Measurements from ENCODE around the gene NUBP2. TPM values are rescaled to one million over a fixed set of nuclear protein-coding genes. Genes with fewer than 3 reads are reported as not detected.

Gene NUBP2
- total RNA-seq, 1 donor from 2014 or later: 82.9 TPM

DNA sequence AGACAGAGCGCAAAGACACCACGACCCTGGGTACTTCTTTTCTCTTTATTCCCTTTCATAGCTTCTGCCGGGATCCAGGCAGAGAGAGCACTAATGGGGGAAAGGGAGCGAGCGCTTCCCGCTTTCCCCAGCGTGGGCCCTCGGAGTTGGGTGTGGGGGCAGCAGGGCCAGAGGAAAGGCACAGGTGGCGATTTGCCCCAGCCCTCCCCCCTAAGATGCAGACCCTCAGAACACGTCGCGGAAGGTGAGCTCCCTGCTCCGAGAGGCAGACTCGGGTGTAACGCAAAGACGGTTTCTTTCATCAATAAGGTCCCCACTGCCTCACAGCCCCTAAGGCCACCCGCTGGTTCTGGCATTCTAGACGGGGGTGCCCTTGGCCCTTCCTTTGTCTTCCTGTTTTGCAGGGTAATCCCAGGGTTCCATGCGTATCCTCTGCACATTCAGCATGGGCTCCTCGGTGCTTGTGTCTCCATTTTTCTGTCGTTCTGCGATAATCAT lies 10.8 kb upstream of the NUBP2 start:
- peaks cover 31% of the 10 kb centered on the region for H3K36me3 ChIP-seq (ENCODE audit: control insufficient read depth, insufficient read depth, low read length)
- H3K4me3 ChIP-seq (ENCODE audit: low read depth, low read length): peak overlapping the region; percentile 97
- TF ChIP-seq, protein P1, sequence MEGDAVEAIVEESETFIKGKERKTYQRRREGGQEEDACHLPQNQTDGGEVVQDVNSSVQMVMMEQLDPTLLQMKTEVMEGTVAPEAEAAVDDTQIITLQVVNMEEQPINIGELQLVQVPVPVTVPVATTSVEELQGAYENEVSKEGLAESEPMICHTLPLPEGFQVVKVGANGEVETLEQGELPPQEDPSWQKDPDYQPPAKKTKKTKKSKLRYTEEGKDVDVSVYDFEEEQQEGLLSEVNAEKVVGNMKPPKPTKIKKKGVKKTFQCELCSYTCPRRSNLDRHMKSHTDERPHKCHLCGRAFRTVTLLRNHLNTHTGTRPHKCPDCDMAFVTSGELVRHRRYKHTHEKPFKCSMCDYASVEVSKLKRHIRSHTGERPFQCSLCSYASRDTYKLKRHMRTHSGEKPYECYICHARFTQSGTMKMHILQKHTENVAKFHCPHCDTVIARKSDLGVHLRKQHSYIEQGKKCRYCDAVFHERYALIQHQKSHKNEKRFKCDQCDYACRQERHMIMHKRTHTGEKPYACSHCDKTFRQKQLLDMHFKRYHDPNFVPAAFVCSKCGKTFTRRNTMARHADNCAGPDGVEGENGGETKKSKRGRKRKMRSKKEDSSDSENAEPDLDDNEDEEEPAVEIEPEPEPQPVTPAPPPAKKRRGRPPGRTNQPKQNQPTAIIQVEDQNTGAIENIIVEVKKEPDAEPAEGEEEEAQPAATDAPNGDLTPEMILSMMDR (IDR thresholded peaks at IDR 0.05; ENCODE audit: insufficient read depth, low read length, severe bottlenecking): no peak
- no peak for DNase-seq (ENCODE audit: low read depth)
- no peak for FAIRE-seq
- H3K27me3 ChIP-seq (ENCODE audit: control insufficient read depth, insufficient read depth, low read length): no peaks in the 10 kb centered on the region

DNA sequence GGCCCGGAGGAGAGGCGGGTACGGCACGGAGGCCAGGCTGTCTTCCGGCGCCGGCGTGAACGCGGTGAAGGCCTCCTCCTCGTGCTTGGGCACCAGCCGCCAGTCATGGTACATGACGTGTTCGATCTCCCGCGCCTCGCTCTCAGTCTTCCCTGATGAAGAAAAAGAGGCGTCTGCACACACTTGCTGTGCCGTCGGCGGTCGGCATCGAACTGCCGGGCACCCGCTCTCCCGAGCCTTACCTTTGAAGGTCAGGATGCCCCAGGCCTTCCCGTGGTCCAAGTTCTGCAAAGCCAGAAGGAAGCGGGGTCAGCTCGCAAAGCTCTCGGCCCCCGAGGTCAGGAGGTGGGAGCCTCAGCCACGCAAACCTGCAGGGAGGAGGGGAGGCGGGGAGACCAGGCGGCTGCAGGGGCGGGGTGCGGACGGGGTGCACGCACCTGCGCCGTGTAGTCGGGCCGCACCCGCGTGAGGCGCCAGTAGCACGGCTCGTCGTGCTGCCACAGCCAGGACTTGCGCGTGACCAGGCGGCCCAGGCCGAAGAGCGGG lies 10.3 kb upstream of the NUBP2 start, which contains the start of gene EME2:
TSS of gene EME2 (plus strand) at position 449 of the 546 bp plus-strand sequence. CDS start 418 bp downstream, outside the sequence.
- Histone ChIP-seq H3K4me3 (ENCODE audit: low read depth, low read length) (peak within 1 kb of the TSS; percentile 97), H3K36me3 (ENCODE audit: control insufficient read depth, insufficient read depth, low read length) (peaks cover 28% of the 10 kb centered on the region), H3K27me3 (ENCODE audit: control insufficient read depth, insufficient read depth, low read length) (no peaks in the 10 kb centered on the region)
- FAIRE-seq (no peak), DNase-seq (ENCODE audit: low read depth) (peak; percentile 24)
- TF ChIP-seq, protein P1 (IDR thresholded peaks at IDR 0.05; ENCODE audit: insufficient read depth, low read length, severe bottlenecking): no peak

DNA sequence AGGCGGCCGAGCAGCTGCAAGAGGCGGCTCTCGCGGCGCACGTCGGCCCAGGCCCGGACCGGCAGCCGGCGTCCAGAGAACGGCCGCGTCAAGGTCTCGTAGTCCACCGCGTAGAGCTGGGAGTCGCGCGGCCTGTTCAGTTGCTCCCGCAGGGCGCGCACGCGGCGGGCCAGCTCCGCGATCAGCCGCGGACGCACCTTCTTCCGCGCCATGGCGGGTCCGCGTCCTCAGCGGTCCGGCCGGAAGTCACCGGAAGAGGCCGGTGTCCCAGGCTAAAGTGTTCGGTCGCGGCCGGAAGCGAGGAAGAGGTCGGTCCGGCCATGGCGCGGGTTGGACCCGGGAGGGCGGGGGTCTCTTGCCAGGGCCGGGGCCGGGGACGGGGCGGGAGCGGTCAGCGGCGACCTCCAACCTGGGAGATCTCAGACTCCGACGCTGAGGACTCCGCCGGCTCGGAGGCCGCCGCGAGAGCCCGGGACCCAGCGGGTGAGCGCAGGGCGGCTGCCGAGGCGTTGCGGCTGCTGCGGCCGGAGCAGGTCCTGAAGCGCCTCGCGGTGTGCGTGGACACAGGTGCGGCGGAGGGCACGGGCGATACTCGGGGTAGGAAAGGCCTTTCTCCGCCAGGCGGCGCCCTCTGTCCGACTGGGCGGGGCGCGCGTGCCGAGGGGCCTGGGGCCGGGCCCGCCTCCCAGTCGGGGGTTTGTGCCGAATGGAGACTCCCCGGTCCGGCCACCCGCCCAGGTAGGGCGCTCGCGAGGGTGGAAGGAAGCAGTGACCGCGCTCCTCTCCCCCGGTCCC lies 9.7 kb upstream of the NUBP2 start, which contains the start of gene MRPS34:
TSS of gene MRPS34 (minus strand) at position 227 of the 795 bp plus-strand sequence. CDS start at position 212, 15 bp downstream.
- Histone ChIP-seq H3K4me3 (ENCODE audit: low read depth, low read length) (peak within 1 kb of the TSS; percentile 97), H3K36me3 (ENCODE audit: control insufficient read depth, insufficient read depth, low read length) (peaks cover 21% of the 10 kb centered on the region), H3K27me3 (ENCODE audit: control insufficient read depth, insufficient read depth, low read length) (no peaks in the 10 kb centered on the region)
- TF ChIP-seq, protein P1 (IDR thresholded peaks at IDR 0.05; ENCODE audit: insufficient read depth, low read length, severe bottlenecking): peak; percentile 90
- DNase-seq (ENCODE audit: low read depth): peak; percentile 42
- FAIRE-seq: no peak

DNA sequence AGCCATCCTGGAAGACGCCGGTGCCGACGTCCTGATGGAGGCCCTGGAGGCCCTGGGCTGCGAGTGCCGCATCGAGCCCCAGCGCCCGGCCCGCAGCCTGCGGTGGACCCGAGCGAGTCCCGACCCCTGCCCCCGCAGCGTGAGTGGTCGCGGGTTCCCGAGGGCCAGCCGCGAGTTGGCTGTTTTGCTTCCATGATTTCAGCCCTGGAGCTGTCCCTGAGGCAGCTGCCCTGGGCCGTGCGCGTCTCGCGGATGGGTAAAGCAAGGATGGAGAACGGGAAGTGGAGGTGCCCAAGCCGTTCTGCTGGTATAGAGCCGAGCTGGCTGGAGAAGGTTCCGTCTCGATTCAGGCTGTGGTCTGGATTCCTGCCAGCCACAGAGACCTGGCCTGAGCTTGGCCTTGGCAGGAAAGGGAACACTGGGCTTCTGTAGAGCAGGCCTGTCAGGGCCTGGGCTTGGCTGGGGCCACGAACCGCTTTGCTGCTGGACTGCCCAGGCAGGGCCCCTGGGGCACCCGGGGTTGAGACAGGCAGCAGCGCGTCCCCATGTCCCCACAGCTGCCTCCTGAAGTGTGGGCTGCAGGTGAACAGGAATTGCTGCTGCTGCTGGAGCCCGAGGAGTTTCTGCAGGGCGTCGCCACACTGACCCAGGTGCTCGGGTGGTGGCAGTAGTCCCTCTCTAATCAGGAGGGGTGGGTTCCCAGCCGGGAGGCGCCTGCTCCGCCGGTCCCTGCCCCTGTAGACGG lies 8.9 kb upstream of the NUBP2 start:
- DNase-seq (ENCODE audit: low read depth) (no peak), FAIRE-seq (no peak)
- peak overlapping the region; percentile 97 for H3K4me3 ChIP-seq (ENCODE audit: low read depth, low read length)
- TF ChIP-seq, protein P1 (IDR thresholded peaks at IDR 0.05; ENCODE audit: insufficient read depth, low read length, severe bottlenecking): no peak
- peaks cover 22% of the 10 kb centered on the region for H3K36me3 ChIP-seq (ENCODE audit: control insufficient read depth, insufficient read depth, low read length)
- H3K27me3 ChIP-seq (ENCODE audit: control insufficient read depth, insufficient read depth, low read length): no peaks in the 10 kb centered on the region

DNA sequence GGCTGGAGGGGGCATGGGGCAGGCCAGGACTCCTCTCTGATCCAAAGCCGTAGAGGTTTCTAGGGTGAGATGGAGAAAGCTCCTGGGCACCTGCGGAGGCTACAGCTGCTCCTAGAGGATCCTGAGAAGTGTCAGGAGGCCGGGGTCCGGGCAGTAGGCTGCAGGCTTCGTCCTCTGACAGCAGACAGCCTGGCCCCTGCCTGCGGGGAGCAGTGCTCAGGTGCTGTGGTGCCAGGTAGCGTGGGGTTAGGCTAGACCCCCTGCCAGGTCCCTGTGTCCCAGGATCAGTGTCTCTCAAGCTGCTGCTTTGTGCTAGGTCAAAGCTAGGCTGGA lies 8.3 kb upstream of the NUBP2 start:
- FAIRE-seq (no peak), DNase-seq (ENCODE audit: low read depth) (no peak)
- peaks cover 22% of the 10 kb centered on the region for H3K36me3 ChIP-seq (ENCODE audit: control insufficient read depth, insufficient read depth, low read length)
- peak overlapping the region; percentile 97 for H3K4me3 ChIP-seq (ENCODE audit: low read depth, low read length)
- TF ChIP-seq, protein P1 (IDR thresholded peaks at IDR 0.05; ENCODE audit: insufficient read depth, low read length, severe bottlenecking): no peak
- H3K27me3 ChIP-seq (ENCODE audit: control insufficient read depth, insufficient read depth, low read length): no peaks in the 10 kb centered on the region

All from bronchial epithelial cell (primary cell).